GM19452 (cell line): ENCODE results near the gene LMNB1.
"Not testable (repeated sequence)": the region's sequence is repeated elsewhere in the genome, so short reads cannot be mapped to it uniquely, and the experiment has no call there.

Experiments used
- ATAC-seq: cut with Tn5 transposase; IDR thresholded peaks from one replicate; pipeline ENCODE4 v1.9.1; 2021; ENCODE audit not compliant: unreplicated experiment

The LMNB1 gene

GRCh38 chr5:126819253-126819652 is 42.3 kb downstream of the LMNB1 start:
- no peak for ATAC-seq

DNA sequence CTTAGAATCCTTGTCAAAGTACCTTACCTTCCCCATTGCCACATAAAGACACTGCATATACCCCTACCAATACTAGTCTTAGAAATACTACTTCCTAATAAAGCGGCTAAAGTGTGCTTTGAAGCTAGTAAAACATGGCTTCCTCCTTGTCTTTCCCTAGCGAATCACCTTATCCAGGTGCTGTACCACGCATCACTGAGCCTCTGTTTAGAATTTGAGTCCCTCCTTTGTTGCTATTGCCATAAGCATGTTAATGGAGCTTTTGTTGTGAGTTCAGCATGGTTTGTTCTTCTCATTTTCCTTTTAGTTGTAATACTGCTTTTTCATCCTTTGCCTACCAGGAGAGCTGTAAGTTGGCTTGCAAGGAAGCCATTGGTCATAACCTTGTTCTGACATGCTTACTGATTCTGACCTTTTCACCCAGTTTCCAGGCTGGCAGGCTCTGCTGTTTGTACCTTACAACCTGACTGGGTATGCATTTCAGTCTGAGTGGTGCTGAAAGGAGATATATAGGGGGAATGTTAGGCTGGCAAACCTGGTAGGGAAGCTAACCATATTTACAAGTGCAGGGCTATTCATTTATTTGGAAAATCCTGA is 49.8 kb downstream of the LMNB1 start:
- ATAC-seq = no peak

GRCh38 chr5:126829098-126829497 is 52.2 kb downstream of the LMNB1 start:
- ATAC-seq = no peak

GRCh38 chr5:126830061-126830460 is 53.1 kb downstream of the LMNB1 start:
- ATAC-seq = no peak

GRCh38 chr5:126831156-126831555 is 54.2 kb downstream of the LMNB1 start:
- ATAC-seq = no peak

GRCh38 chr5:126836778-126837177 is 59.8 kb downstream of the LMNB1 start:
- ATAC-seq = no peak

- no peak for ATAC-seq
Observed at GRCh38 chr5:126837242-126837641, 60.3 kb downstream of the LMNB1 start.

DNA sequence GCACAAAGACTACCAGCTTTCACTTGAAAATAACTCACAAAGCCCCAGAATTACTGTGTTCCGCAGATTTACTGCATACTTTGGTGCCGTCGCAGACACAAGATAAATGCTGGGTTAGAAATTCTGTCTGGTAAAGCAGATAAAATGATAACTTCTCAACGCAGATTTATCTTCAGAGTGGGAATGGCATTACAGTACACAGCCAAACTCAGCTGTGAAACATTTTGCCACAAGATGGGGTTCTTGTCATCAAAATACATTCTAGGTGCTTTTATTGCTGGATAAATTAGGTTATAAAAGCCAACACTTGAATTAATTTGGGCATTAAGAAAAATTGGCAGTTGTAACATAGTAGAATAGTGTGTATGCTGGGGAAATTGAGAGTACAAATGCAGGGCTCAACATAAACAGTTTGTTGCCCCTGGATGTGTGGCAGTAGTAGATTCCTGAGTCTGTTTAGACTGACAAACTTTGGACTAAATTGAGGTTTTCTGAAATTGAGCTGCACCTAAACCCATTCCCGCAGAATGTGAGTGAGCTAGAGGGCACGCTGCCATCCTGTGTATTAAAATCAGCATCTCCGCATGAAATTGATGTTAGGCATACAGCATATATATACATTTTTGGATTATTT is 61.1 kb downstream of the LMNB1 start:
- ATAC-seq = no peak

DNA sequence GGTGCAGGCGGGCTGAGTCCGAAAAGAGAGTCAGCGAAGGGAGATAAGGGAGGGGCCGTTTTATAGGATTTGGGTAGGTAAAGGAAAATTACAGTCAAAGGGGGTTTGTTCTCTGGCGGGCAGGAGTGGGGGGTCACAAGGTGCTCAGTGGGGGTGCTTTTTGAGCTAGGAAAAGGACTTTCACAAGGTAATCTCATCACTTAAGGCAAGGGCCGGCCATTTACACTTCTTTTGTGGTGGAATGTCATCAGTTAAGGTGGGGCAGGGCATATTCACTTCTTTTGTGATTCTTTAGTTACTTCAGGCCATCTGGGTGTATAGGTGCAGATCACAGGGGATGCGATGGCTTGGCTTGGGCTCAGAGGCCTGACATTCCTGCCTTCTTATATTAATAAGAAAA is 62.5 kb downstream of the LMNB1 start:
- ATAC-seq = not testable (repeated sequence)

GRCh38 chr5:126843375-126843774 is 66.4 kb downstream of the LMNB1 start:
- ATAC-seq = not testable (repeated sequence)

- ATAC-seq = peak; percentile 88
Observed at GRCh38 chr5:126845470-126846070, 68.6 kb downstream of the LMNB1 start.

- no peak for ATAC-seq
Observed at GRCh38 chr5:126846344-126846743, 69.4 kb downstream of the LMNB1 start.

- no peak for ATAC-seq
Observed at GRCh38 chr5:126846744-126847455, 70.0 kb downstream of the LMNB1 start.

DNA sequence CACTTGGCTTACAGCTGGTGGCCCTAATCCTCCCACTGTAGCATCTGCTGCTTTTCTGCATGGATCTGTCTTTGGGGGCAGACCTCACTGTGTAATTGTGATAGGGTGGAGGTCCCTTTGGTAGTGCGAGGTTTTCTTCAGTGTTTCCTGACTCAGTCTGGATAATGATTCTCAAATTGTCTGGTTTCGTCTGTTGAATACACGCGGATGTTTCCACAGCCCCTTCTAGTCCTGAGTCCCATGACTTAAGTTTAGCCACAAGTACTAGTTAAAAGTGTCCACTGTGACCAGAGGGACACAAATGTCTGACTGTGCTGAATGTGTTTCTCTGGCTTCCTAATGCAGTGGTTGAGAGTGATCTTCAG is 70.5 kb downstream of the LMNB1 start:
- ATAC-seq = no peak

DNA sequence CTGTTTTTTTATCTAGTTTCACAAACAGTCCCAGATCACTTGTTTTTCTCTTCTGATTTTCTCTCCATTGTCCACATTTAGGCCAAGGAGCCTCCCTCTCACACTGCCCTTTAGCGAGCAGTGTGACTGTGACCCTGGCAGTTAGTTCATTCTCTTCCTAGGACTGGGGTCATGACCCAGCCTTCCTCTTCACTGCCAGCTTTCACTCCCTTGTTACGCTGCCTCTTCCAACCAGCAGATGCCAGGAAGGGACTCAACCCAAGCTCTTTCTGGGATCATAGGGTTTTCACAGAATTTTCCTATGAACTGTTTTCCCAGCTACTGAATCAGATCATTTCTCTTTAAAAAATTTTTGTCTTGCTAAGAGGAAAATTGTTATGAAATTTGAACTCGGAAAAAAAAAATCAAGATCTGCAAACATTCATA is 70.9 kb downstream of the LMNB1 start:
- ATAC-seq = no peak

GRCh38 chr5:126848253-126848652 is 71.3 kb downstream of the LMNB1 start:
- ATAC-seq = no peak

DNA sequence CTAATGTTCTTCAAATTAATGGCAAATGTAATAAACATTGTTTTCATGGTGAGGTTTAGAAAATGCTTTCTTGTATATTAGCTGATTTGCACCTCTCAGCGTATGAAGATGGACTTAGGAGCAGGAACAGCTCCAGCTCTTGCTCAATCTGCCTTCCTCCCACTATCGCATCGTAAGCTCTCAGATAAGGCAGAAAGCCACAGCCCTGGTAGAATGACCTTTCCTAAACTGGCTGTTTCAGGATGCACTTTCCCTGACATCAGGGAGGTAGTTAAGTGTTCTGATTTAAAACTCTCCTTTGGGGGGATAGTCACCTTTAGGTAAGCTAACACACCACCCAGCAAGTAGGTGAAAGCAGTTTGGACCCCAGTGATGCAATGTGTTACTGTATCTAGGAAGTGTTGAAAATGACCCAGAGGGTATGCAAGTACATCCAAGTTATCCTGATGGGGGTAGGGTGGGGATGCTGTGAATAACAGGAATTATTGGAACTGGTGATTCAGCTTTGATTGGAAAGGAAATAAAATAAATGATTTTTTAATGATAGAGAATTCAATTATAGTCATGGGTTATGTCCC is 72.3 kb downstream of the LMNB1 start:
- no peak for ATAC-seq

DNA sequence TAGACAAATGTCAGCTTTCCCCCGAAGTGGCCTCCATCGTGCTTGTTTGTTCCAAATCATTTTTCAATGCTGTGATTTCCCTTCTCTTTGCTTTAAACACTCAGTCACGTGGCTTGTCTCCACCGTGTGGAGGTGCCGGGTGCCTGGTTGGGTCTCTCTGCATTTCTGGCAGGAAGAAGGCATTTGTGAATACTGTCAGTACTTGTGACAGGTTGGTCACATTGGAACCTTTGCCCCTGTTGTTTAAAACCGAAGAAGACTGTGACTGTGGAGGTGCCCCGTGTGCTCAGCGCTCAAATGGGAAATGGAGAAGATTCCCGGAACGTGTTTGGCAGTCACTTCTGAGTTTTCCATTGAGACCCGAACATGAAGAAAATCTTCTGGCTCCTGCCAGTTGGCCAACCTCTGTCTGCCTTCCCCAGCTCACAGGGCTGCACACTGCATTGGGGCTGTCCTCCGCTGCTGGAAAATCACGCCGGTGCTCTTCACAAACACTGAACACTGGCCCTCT is 74.6 kb downstream of the LMNB1 start:
- no peak for ATAC-seq

- peak; percentile 82 for ATAC-seq
Observed at GRCh38 chr5:126852091-126852571, 75.2 kb downstream of the LMNB1 start.

DNA sequence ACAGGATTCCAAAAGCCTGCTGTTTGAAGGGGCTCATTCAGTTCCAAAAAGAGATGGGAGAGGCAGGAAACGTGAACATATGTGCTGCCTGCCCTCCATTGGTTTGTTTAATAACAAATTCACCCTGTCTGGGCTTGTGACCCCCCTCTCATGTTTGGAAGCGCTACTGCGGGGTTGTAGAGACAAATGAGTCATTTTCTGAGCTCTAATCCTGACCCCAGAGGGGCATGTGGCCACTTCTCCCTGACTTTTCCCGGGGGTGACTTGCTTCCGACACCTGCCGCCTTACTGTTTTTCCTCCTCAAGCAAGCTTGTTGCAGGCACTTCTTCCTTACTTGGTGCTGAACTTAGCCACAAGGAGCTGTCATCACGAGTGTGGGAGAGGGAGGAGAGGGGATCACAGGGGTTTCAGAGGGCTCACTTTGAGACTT is 75.9 kb downstream of the LMNB1 start:
- no peak for ATAC-seq
